GM10847 (cell line): Measurements from ENCODE around the gene RBBP8NL.

Experiments
- POLR2A ChIP-seq: IDR thresholded peaks from 2 replicates; pipeline ENCODE4 v1.6.1; 2011; ENCODE audit not compliant: insufficient read length; ENCODE audit errors: extremely low read depth

The RBBP8NL gene

GRCh38 chr20:62420846-62421715 lies 6.3 kb downstream of the RBBP8NL start:
- TF ChIP-seq POLR2A = no peak

GRCh38 chr20:62419759-62420158 lies 7.6 kb downstream of the RBBP8NL start:
- no peak for TF ChIP-seq POLR2A

- no peak for TF ChIP-seq POLR2A
Observed at GRCh38 chr20:62418709-62419487, 8.4 kb downstream of the RBBP8NL start.

- no peak for TF ChIP-seq POLR2A
Observed at GRCh38 chr20:62417981-62418708, 9.2 kb downstream of the RBBP8NL start.

GRCh38 chr20:62416651-62417637 lies 10.4 kb downstream of the RBBP8NL start:
- TF ChIP-seq POLR2A = no peak

- no peak for TF ChIP-seq POLR2A
Observed at GRCh38 chr20:62415354-62416111, 11.8 kb downstream of the RBBP8NL start.

- TF ChIP-seq POLR2A = no peak
Observed at GRCh38 chr20:62413896-62414481, 13.3 kb downstream of the RBBP8NL start.

- TF ChIP-seq POLR2A = no peak
Observed at GRCh38 chr20:62413025-62413570, 14.2 kb downstream of the RBBP8NL start.

GRCh38 chr20:62412194-62413024 lies 14.9 kb downstream of the RBBP8NL start:
- TF ChIP-seq POLR2A = no peak

GRCh38 chr20:62411479-62412193 lies 15.7 kb downstream of the RBBP8NL start:
- TF ChIP-seq POLR2A = no peak

GRCh38 chr20:62410746-62411478 lies 16.4 kb downstream of the RBBP8NL start:
- TF ChIP-seq POLR2A = no peak
